Stromal cell of bone marrow (primary cell): ENCODE measurements around the gene RGS4.
A peak's percentile ranks its signal among the peaks of the same experiment; 100 is the strongest.
"Not testable (repeated sequence)": the region's sequence is repeated elsewhere in the genome, so short reads cannot be mapped to it uniquely, and the experiment has no call there.

ENCODE experiments used
- DNase-seq: peaks from one replicate; pipeline ENCODE4 v3.0.0-alpha.2; 2012; ENCODE audit warnings: low read depth

The RGS4 gene

DNA sequence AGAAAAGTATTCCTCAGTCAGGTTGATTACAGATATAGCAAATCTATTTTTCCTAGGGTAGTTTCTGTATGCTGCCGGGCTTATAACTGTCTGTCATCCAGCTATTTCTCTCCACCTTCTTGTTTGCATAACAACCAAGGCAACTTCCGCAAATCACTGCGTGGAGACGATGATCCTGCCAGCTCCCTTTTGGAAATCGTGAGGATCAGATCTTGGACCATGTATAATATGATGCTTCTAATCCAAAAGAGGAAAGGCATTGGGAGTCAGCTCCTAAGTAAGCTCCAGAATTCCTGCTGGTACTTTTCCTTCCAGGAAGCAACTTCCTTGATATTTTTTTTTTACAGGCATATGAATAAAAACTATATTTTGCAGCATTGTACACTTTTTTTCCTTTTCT, 445 bp upstream of the RGS4 start:
- DNase-seq: no peak

DNA sequence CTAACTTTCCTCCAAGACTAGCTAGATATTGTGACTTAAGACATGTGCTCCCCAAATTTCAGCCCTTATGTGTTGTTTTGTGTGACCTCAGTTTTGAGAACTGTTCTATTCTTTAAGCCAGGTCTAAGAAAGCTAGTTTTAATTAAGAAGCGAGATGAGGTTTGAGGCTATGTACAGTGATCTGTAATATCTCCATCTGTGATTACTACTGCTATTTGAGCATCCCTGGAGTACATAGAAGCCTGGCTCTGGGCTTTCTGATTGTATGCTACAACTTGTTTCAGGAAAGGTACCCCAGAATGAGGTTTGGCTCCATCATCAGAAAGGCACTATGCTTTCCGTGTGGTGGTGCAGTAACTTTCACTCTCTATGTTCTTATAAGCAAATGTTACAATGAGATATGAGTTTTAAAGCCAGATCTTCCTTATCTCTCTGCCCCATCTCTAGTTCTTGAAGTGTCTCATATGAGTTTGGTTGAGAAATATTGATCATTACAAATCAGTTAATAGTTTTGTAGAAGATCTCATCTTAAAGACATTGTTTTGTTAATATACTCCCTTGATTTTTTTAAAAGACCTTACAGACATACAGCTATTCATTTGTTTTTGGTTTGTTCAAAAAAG, 605 bp downstream of the RGS4 start:
- DNase-seq: no peak

DNA sequence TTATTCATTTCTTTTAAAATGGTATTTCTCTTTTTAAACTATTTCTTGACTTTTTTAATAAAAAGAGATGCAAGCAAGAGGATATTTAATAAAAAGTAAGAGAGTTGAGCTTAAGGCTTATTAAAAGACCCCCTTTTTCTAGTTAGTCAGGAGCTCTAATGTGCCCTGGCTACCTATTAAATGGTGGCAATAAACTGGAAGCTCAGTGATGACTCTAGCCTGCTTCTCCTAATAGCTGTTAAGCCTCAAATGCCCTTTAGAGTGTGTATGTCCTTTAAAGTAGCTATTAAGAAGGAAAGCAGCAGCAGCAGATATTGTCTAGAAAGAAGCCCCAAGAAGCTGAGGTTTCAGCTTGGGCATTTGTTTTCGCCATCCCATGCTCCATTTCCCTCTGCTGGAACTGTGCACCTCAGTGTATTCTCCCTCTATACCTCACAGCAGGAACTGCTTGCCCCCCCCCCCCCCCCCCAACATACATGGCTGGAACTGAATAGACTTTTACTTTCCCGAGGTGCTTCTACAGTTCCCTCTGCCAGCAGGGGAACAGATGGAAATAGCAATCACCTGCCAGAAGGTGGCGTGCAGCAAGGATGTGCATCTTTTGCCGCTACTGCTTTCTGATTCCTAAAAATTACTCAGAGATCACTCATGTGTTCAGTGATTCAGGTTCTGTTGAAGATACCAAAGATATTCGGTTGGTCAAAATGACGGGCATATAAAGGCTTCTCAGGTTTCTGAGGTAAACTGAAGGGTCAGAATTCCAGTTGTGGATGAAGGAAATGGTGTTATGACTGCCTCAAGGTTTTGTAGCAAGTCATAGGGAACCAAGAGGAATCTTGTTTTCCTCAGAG, 2.5 kb downstream of the RGS4 start:
- DNase-seq: peak; percentile 80

DNA sequence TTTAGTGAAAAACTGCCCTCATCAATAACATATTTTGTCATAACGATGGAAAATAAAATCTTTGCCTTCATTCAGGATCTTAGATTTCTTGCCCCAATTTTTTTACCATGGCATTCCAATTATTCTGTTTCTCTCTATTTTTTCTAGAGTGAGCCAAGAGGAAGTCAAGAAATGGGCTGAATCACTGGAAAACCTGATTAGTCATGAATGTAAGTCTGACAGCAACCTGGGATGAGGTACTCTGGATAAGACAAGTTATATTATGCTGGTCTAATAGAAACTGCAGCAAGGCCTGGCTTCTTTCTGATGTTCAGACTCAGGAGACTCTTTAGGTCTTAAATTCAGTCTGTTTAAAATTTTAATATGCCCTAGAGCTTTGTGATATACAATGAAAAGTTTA, 3.5 kb downstream of the RGS4 start:
- no peak for DNase-seq

DNA sequence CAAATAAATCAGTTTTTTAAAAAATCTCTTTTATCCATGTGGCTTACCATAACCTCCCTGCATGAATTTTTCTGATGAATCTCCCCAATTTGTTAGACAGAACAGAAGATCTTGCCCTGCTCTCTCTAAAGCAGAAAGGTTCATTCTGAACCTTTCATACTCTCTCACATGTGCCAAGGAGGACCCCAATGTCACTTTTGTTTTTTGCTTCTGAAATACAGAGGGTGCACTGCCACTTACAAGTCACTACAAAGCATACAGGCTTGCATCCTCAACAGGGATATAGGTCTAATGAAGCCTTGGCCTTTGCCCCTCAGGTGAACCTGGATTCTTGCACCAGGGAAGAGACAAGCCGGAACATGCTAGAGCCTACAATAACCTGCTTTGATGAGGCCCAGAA, 4.8 kb downstream of the RGS4 start:
- DNase-seq: no peak

DNA sequence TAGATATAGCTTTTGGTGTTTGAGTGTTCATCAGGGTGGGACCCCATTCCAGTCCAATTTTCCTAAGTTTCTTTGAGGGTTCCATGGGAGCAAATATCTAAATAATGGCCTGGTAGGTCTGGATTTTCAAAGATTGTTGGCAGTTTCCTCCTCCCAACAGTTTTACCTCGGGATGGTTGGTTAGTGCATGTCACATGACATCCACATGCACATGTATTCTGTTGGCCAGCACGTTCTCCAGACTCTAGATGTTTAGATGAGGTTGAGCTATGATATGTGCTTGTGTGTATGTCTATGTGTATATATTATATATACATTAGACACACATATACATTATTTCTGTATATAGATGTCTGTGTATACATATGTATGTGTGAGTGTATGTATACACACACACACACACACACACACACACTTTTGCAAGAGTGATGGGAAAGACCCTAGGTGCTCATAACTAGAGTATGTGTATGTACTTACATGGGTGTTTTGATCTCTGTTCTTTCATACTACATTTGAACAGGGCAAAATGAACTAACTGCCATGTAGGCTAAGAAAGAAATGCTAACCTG, 5.6 kb downstream of the RGS4 start:
- no peak for DNase-seq

DNA sequence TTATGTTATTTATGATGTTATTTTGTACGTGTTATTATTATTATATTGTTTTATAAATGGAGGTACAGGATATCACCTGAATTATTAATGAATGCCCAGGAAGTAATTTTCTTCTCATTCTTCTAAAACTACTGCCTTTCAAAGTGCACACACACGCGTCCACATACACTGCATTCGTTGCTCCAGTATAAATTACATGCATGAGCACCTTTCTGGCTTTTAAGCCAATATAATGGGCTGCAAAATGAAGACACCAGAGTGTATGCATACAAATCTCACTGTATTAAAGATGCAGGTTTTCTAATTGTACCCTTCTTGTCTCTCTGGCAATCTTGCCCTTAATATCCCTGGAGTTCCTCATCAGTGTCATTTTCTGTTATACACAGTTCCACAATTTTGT, 6.9 kb downstream of the RGS4 start:
- no peak for DNase-seq

DNA sequence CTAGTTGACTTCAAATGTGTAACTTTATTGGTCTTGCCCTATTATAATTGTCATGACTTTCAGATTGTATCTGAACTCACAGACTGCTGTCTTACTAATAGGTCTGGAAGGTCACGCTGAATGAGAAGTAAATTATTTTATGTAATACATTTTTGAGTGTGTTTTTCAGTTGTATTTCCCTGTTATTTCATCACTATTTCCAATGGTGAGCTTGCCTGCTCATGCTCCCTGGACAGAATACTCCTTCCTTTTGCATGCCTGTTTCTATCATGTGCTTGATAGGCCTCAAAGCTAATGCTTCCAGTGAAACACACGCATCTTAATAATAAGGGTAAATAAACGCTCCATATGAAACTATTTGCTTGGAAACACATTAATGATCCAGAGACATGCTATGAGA, 7.3 kb downstream of the RGS4 start:
- no peak for DNase-seq

DNA sequence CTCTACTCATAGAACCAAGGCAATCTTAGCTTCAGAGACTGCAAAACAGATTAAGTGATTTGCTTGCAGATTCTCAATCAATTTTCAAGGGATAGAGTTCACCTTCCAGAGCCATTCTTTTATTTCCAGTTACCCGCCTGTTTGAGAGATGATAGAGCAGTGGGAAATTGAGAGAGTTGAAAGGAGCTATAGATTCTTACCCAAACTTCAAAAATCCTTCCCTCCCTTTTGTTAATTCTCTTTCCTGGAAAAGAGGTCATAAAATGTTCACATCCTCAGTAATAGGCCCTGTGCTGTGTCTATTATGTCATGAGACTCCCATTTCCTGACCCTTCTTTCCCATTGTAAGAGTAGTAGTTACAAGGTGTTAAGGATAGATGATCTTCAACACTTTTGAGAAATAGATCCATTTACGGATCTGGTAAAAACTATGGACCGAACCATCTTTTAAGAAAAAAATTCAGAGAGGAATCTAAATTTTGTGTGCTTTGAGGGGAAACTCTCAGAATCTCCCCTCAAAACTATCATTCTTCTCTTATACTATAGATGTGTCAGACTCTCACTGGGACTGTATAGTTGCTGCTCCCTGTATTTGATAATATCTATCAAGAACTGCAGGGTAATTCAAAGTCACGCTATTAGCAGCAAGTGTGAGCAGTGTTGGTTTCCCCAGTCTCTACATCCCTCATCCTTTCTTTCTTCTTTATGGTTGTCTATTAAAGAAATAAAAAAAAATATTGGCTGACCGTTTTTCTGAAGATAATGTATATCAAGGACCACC, 8.0 kb downstream of the RGS4 start:
- DNase-seq: no peak

DNA sequence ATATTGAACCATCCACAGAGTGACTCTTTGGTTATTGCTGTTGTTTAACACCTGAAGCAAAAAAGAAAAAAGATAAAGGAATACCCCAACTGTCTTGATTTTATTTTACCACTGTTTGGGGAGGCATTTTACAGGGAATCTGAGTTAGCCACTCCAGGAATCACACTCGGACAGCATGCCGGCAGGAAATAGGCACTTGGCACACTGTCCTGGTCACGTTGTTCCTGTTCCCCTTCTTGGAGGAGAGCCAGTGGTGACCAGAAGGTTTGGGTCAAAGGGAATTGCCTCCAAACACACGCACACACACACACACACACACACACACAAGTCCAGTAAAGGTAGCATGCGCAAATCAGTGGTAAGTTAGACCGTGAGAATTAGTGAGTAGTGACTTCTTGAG, 13.8 kb downstream of the RGS4 start:
- no peak for DNase-seq

DNA sequence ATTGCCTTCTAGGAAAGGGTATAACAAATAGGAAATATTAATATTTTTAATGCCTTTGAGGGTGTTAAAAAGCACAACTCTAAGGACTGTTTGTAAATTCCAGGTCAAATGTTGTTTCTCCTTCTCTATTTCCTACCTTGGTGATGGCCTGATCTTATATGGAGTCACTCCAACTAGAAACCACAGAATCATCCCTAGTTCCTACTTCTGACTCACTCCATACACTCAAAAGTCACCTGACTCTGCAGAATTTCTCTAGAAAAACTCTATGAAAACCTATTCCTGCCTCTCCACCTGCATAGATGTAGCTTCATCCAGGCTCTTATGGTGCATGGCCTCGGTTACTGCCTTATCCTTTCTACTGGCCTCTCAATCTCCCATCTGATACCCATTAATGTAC, 14.5 kb downstream of the RGS4 start:
- no peak for DNase-seq

DNA sequence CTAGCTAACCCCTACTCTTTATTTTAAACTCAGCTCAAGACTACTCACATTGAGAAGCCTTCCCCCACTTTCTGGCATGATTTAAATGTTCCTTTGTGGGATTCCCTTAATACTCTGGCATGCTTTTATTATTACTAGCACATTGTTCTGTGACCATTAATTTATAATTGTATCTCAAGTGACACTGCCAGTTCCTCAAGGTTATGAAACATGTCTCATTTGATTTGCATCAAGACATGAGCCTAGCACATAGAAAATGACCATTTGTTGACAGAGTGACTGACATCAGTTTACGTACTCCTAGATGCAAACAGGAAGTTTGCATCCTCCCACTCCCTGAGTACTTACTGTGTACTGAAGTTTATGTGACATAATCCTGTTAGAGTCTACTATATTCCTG, 15.2 kb downstream of the RGS4 start:
- DNase-seq: no peak

DNA sequence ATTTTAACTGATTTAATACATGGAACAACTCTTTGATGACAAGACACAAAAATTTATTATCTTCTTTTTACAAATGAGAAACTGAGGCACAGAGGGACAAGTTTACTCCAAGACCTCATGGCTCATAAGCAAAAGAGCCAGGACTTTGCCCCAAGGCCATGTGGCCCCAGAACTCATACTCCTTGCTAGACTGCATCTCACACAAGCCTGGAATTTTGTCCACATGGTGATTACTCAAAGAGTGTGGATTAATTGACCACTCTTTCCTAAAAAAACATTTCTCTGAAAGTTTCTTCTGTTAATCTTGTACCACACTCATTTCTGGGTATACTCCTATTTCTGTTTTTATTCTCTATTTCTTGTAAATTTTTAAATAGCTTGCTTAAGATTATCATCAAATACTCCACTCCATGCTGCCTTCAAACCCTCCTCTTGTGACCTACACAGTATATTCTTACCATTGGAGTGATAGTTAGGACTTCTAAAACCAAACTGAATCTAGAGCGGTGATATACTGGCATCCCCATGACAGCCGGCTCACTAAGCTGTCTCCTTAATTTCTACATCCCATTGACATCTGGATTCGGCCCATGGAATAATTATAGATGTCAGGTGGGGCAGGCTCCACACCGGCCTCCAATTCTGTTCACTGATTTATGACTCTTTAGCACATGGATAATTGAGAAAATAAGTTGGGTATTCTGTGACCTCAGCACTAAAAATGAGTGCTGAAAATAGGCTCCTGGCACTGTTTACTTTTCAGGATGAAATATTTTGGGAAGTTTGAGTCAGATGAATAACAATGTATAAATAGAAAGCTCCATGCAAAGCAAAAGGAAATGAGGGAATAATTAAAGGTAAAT, 16.1 kb downstream of the RGS4 start:
- peak; percentile 78 for DNase-seq

DNA sequence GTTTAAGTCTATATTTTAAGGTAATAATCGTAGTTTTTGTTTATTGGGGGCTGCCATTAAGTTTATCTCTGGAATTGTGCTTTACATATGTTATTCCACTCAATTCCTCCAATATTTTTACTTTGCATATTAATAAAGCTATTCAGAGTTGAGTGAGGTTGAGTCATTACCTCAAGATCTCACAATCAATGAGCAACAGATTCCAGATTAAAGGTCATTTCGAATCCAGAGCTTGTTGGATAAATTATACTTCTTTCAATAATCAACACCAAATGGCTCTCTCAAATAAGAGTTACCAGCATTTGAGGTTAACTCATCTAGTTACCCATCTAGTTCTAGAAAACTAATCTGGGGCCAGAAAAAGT, 16.7 kb downstream of the RGS4 start:
- DNase-seq: peak; percentile 67

DNA sequence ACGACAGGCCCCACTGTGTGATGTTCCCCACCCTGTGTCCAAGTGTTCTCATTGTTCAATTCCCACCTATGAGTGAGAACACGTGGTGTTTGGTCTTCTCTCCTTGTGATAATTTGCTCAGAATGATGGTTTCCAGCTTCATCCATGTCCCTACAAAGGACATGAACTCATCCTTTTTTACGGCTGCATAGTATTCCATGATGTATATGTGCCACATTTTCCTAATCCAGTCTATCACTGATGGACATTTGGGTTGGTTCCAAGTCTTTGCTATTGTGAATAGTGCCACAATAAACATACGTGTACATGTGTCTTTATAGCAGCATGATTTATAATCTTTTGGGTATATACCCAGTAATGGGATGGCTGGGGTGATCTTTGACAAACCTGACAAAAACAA, 20.0 kb downstream of the RGS4 start:
- DNase-seq: not testable (repeated sequence)

DNA sequence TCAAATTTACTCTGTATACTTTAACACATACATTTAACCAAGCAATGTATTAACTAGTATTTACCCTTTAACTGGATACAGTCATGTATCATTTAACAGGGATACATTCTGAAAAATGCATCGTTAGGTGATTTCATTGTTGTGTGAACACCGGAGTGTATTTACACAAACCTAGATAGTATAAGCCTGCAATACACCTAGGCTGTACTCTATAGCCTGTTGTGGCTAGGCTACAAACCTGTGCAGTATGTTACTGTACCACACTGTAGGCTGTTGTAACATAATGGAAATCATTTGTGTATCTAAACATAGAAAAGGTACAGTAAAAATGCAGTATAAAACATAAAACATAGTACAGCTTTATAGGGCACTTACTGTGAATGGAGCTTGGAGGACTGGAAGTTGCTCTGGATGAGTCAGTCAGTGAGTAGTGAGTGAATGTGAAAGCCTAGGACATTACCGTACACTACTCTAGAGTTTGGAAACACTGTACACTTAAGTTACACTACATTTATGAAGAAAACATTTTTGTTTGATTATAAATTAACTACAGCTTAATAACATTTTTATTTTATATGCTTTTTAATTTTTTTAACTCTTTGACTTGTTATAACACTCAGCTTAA, 21.3 kb downstream of the RGS4 start:
- DNase-seq: no peak

DNA sequence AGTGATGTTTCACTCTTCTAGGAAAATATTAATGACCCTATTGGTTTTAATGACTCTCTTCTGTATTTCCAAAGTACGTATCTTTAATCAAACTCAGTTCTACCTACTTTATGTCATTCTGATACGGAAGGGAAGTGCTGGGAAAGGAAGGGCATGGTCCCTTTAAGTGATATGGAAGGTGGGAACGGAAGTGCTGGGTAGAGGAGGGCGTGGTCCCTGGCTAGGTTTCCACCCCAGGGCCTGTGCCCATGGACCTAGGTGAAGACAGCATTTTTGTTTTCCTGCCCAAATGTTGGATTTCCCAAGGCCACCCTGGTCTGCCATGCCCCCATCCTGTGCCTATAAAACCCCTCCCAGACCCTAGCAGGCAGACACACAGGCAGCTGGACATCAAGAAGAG, 24.0 kb downstream of the RGS4 start:
- no peak for DNase-seq

DNA sequence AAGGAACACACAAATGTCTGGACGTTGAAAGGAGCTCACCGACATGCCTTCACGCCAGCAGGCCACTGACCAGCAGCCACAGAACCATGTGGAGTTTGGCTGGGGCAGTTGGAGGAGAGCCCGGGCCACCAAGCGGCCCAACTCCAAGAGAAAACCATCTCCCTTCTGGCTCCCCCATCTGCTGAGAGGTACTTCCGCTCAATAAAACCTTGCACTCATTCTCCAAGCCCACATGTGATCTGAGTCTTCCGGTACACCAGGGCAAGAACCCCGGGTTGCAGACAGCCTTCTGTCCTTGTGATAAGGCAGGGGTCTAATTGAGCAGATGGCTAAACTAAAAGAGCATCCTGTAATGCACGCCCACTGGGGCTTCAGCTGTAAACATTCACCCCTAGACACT, 24.4 kb downstream of the RGS4 start:
- no peak for DNase-seq

DNA sequence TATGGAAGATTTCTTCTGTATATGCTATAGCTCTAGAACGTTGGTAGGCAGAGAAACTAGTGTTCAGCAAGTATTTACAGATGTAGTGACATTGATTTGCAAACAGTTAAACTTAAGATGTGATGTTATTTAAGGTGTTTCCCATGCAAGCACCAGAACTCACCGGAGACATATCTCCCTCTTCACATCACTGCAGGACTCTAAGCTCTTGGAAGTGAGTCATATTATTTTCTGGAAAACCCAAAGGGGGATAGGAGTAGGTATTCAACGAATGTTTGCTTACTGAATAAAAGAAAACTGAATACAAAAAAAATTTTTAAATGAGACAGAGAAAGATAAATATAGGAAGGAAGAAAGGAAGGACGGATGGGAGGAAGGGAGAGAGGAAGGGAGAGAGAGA, 25.0 kb downstream of the RGS4 start:
- no peak for DNase-seq

DNA sequence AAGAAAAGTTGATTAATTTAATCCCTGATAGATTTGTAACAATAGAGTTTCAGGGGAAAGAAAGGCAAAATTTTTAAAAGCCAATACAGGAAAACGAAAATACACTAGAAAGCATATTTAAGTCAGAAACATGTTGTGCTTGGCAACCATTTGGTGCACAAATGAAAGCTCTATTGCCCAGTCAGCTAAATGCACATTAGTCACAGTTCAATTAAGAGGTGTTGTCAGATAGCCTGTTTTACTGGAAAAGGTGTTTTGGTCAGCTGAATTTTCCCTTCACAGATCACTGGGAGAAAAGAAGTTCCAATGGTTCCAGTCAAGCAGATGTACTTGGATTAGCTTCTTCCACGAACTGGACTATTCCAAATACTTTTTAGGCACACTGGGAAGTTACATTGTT, 25.4 kb downstream of the RGS4 start:
- no peak for DNase-seq

DNA sequence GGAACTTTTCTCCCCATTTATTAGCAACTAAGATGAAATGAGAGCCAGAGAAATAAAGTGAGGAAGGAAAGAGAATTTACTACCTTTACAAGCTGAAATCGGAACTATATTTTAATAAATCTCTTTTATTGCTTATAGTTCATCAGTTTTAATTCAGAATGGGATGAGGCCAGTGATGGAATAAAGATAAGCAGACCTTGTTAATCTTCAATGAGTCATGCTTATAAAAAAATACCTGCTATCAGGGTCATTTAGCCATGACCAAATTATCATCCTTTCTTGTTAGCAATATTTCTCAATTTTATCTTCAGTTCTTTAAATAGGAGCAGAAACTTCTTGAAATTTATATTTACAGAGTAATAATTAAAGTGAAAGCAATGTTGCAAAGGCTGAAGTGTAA, 26.1 kb downstream of the RGS4 start:
- DNase-seq: no peak
